Renal cortex interstitium (tissue), 3 donors: ENCODE measurements around the gene RTF2. TPM values are rescaled to one million over a fixed set of nuclear protein-coding genes. Genes with fewer than 3 reads are reported as not detected.

Experiments
- polyA plus RNA-seq, 3 donors: library from polyadenylated mRNA; unstranded; fragments of 120-200 nt; gene quantifications; one replicate each; pipeline ENCODE4 v1.2.1, GENCODE V29; 2013; ENCODE audit not compliant: insufficient read length in 3 of 3

The RTF2 gene
- polyA plus RNA-seq, 3 donors: 122 to 127 (median 127) TPM

Other genes starting within 250 kb of the RTF2 start
- not detected for gene MC3R, start 219.9 kb upstream of the RTF2 start, polyA plus RNA-seq
- 10 to 100 TPM; 35.2 to 45.0 (median 39.5) TPM for gene FAM210B, start 109.7 kb upstream of the RTF2 start, polyA plus RNA-seq
- gene AURKA, start 76.4 kb upstream of the RTF2 start, polyA plus RNA-seq: 10 to 100 TPM; 13.5 to 20.0 (median 19.5) TPM
- gene CSTF1, start 76.0 kb upstream of the RTF2 start, polyA plus RNA-seq: 10 to 100 TPM; 42.8 to 49.7 (median 43.6) TPM
- gene CASS4, start 56.4 kb upstream of the RTF2 start, polyA plus RNA-seq: 1 to 10 TPM; 2.9 to 3.3 (median 3.1) TPM
- gene FAM209A, start 56.1 kb downstream of the RTF2 start, polyA plus RNA-seq: under 1 TPM in 1 of 3 donors, not detected in 2; 0.32 TPM
- gene FAM209B, start 64.6 kb downstream of the RTF2 start, polyA plus RNA-seq: under 1 TPM; 0.29 to 0.37 (median 0.37) TPM
- gene TFAP2C, start 160.7 kb downstream of the RTF2 start, polyA plus RNA-seq: 1 to 10 TPM in 1 of 3 donors, under 1 TPM in 2; 0.65 to 1.4 (median 0.83) TPM